GM11168 (cell line): Measurements from ENCODE around the gene LAMA4.

Source experiments
- in situ Hi-C: fragments of 300-500 bp; cut with MboI; formaldehyde crosslinking; loops from one replicate; pipeline ENCODE4 v1.12.0; 2022; ENCODE audit warnings: low sequenced_read_pairs; ENCODE audit not compliant: unreplicated experiment

The LAMA4 gene

DNA sequence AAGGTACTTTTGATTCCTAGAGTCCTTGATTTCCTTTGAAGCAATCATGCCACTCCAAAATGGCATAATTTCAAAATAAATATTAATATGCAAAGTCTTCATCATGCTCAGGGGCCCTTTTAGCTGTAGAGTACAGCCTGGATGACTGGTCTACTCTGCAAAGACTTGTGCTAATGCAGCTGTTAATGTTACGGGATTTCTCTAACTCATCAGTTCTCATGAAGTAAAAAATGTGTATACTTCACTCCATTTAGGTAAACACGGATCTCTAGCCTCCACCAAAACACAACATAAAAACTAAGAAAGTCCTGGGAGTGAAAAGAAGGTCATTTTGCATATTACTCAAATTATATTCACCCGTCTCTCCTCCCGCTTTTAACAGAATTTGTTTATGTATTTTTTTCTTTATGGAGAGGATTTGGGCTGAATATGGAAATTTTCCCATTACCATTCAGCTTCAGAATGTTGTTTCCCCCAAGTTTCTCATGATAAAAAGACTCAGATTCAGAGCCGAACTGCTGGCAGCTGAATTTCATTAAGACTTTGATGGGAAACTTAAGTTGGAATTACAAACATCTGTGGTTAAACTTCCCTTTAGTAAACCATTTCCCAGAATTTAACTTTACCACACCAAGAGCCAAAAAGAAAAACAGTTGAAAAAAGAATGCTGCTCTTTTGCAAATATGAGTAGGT is 8.7 kb downstream of the LAMA4 start:
- in situ Hi-C loops: no loop called here

DNA sequence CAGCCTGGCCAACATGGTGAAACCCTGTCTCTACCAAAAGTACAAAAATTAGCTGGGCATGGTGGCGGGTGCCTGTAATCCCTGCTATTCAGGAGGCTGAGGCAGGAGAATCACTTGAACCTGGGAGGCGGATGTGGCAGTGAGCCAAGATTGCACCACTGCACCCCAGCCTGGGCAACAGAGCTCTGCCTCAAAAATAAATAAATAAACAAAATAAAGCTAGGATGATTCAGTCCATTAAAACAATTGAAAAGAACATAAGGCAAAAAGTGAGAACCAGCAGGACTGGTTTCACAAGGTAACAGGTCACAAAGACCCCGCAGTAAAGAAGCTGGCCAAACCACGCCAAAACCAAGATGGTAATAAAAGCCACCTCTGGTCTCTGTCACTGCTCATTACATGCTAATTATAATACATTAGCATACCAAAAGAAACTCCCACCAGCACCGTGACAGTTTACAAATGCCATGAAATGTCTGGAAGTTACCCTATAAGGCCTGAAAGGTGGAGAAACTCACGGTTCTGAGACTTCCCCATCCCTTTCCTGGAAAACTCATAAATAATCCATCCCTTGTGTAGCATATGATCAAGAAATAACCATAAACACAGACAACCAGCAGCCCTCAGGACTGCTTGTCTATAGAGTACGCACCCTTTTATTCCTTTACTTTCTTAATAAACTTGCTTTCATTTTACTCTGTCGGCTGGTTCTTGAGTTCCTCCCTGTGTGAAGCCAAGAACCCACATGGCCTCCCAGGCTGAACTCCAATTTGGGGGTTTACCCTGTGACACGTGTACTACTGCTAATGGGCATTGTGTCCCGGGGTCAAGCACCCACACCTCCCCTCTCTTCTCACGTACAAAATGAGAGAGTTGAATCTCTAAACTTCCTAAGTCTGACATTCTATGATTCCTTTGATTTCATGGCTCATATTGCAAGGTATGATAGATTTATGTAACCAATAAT is 10.2 kb downstream of the LAMA4 start:
- in situ Hi-C loops: no loop called here

DNA sequence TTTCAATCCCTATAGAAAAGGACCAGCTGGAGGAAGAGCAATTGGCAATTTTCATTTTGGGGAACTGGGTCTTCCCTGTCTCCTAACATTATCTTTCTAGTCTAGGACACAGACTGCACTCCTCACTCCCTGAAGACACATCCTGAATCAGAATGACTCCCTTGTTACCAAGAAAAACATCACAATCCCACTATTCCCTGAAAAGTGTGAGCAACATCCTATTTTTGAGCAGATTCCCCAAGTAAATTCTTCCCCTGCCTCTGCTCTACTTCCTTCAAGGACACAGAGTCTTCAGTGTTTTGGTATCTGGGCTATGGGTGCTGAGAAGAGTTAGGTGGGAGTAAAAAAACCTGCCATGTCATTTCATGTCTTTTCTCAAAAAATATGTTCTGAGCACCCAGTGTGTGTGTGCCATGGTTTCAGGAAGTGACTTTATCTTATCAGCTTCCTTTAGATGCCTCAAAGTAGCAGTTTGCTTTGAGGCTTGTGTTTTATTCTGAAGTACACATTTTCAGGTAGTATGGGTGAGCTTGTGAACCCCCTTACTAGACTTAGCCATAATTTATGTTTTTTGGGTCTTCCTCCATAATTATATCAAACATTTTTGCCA is 12.4 kb downstream of the LAMA4 start:
- in situ Hi-C loops: no loop called here

DNA sequence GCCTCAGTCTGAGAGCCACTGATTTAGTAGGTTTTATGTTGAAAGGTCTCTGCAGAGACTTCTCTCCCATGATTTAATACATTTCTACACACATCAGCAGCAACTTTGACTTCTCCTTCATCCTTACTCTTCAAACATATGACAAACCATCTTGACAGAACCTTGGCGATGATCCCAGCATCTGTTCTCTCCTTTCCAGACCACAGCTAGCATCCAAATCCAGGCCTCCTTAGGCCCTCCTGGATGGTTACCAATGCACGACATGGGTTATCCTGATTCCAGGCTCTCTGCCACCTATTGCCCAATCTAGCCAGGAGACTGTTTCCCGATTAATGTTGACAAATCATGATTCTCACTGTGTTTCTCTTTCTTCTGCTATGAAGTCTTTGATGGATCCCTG is 16.8 kb downstream of the LAMA4 start:
- in situ Hi-C loops: no loop called here

DNA sequence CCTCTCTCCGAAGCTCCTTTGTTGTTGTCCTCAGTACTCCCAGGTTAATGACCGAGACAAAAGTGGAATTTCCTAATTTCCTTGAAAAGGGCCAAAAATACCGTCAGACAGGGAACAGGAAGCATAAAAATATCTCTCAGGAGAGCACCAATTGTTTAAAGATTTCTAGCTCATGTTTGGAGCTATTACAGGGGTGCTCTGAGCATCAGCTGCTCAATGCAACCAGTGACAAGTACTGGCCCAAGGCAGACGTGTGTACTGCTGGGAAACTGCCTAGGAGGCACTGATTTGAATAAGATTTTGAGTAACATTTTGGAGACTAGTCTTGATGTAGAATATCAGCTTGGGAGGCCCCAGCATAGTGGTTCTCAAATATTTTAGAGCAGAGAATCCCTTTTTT is 17.3 kb downstream of the LAMA4 start:
- in situ Hi-C loops: no loop called here

DNA sequence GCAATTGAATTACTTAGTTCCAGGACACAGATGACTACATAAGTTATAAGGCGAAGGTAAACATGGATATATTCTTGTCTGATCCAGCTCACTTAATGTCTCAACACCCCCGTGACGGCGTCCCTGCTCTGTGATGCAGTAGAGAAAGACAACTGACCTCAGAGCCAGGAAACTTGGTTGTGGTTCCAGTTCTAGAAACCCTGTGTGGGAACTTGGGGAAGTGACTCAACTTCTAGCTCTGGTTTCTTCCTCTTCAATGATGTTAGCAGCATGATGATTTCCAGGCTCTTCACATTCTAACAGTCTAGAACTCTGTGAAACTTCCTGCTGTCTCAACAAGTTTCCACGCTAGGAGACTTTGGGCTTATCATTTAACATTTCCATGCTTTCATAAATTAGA is 18.4 kb downstream of the LAMA4 start:
- in situ Hi-C loops: no loop called here

DNA sequence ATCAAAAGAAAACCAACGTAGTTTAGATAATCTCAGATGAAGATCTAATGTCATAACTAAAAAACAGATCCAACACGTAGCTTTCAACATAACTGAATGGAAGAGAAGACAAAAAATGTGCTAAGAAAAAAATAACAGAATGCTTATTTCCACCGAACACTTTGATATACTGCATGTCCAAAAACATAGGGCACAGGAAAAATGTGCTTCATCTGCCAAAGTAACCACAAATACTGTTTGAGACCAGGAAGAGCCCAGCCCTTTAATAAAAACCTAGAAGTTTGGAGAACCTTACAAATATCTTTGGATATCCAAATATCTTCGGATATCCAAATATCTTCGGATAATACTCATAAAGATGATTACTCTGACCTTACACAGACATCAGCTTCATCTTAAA is 19.8 kb downstream of the LAMA4 start:
- in situ Hi-C loops: no loop called here

DNA sequence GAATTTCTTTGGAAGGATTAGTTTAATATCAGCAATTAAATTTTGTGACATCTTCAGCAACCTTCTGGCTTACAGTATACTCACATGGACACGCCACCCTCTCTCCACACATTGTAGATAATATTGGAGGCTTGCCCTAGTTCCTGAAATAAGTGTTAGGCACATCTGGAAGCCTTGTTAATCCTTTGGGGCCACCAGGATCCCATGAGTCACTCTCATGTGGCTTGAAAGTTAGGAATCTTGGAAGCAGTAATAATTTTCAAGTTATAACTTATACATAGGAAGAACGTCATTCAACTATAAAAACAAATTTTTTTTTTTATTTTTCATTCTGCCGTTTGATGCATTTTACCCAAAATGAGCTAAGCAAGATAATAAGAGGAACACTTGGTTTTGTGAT is 20.5 kb downstream of the LAMA4 start:
- in situ Hi-C loops: no loop called here

DNA sequence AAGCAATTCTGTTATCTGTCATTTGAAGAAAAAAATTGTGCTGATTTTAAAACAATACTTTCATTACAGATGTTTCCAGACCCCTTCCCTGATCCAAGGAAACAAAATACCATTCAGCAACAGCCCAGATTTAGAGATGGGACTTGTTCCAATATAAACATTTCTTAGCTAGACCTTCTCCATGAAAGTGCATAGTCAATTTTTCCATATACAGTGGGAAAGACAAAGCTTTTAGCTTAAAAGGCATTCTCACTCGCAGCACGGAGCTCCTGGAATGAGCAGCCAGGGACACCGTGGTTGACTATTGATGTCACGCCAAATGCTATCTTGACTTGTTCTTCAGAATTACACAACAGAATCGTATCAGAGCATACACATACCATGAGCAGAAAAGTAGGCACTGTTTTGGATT is 21.5 kb downstream of the LAMA4 start:
- in situ Hi-C loops: no loop called here

DNA sequence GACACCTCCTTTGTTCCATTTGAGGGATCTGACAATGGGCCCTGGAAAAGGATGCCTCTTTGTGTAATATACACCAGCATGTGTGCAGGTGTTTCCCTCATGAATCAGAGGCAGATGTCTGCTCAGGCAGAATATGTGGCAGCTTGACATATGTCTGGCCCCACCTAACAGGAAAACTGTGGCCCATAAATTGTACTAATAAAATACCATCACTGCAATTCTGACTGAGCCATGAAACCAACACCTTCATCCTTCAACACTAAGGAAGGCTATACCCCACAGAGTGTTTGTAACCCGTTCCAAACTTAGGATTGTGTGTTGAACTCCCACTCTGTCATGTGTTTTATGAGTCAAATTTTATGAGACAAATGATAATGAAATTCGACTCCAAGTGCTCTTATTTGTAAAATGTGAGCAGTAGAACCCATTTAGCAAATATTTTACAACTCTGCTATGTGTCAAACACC is 22.7 kb downstream of the LAMA4 start:
- in situ Hi-C loops: no loop called here

DNA sequence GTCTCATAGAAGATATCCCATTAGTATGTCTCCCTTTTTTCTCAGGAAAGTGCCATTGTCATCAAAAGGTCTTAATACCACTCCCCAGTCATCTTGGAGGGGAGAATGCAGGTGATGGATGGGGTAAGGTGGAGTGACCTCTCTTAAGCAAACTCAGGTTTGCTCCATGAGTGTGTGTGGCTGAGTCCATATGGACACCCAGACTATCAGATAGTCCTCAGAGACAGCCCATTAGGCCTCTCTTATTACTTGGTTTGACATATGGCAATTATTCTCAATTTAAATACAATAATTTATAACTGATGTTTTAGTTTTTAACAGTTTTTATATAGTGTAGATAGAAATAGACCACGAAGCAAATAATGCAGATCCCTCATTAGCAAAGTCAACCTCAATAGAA is 23.2 kb downstream of the LAMA4 start:
- in situ Hi-C loops: no loop called here

DNA sequence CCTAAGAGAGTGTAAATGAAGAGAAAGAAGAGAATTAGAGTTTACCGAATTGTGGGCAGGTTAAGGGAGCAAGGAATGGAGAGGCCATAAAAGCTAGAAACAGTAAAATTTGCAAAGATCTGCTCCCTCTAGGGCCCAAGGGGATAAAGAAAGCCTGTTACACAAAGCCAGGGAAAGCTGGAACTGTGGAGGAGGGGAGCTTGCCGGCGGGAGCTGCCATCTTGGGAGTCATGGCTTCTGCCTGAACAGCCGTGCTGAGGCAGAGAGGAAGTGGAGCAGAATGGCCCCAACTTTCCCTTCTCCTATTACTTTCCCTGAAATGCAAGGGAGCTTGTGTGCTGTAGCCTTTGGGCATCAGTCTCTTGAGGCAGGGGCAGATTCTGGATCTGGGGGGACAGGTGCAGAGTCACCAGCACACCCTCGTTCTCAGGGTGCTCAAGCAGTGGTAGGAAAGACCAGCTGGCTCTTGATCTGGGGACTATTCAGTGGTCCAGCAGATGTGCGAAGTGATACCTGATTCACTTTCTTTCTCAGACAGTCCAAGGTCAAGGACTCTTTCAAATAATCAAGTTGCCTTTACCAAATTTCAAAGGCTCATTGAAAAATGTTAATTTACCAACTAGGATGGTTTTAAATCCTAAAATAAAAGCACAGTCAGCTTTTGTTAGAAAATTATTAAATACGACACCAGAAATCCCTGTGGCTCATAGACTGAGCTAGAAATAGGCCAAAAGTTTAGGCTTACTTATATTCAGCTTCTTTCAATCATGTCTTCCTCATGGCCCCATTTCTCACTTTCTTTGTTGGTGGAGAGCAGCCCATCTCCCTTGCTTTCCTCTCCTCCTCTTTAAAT is 25.7 kb downstream of the LAMA4 start:
- in situ Hi-C loops: no loop called here

DNA sequence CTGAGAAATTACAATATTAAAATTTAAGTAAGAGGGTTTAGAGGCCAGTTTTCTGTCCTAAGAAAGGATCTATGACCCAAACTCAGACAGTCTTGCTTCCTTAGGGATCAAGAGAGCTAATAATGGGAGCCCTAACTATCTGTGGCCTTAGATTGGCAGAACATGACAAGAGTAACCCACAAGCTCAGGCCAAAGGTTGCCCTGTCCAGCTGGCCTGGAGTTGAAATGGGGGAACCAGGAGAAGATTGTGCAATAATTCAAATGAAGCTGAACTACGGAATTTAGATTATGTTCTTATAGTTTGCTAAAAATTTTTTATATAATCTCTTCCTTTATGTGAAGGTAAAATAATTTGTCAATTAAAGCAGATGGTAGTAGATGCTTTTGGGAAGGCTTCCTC is 26.4 kb downstream of the LAMA4 start:
- in situ Hi-C loops: no loop called here

DNA sequence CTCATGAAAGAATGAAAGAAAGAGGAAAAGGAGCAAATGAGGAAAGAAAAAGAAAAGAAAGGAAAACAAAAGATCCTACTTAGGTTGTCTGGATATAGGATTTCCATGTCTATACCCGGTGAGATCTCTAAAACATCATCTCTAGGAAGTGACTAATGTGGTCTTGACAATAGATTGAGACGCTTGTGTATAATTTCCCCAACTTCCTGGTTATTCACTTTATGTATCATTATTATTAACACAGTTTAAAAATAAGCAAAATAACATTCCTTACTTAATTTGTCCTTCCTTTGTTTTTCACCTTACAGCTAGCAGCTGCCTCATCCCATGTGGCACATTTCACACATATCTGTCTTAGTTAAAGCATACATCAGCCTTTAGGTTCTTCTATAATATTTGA is 27.0 kb downstream of the LAMA4 start:
- in situ Hi-C loops: no loop called here

DNA sequence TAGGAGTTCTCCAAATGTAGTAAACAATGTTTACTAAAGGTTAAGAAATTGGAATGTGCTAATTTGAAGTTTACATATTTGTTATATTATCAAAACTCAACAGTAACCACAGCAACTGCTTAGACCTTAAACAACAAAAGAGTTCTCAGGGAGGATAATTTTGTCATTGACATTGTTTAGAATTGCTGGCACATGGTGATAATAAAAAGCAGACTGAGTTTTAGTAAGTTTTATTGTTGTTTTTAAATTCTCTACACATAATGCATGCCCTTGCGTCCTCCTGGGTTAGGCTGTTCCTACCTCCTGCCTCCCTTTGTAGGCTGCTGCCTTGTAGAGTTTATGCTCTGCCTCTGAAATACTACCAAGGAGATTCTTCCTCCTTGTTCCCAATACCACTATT is 28.7 kb downstream of the LAMA4 start:
- in situ Hi-C loops: no loop called here

DNA sequence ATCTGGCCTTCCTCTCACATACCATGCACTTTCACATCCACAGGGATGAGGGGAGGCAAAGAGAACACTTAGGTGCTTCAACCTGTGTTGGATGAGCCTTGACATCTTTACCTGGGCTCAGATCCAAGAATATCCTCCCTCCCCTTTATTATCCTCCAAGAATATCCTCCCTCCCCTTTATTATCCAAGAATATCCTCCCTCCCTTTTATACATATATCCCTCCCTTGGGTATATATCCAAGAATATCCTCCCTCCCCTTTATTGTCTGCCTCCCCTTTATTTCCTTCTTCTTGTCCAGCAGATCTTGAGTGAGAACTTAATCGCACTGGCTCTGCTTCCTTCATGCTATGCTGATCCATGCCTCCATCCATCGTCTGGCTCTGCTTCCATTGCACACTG is 30.3 kb downstream of the LAMA4 start:
- in situ Hi-C loops: no loop called here

DNA sequence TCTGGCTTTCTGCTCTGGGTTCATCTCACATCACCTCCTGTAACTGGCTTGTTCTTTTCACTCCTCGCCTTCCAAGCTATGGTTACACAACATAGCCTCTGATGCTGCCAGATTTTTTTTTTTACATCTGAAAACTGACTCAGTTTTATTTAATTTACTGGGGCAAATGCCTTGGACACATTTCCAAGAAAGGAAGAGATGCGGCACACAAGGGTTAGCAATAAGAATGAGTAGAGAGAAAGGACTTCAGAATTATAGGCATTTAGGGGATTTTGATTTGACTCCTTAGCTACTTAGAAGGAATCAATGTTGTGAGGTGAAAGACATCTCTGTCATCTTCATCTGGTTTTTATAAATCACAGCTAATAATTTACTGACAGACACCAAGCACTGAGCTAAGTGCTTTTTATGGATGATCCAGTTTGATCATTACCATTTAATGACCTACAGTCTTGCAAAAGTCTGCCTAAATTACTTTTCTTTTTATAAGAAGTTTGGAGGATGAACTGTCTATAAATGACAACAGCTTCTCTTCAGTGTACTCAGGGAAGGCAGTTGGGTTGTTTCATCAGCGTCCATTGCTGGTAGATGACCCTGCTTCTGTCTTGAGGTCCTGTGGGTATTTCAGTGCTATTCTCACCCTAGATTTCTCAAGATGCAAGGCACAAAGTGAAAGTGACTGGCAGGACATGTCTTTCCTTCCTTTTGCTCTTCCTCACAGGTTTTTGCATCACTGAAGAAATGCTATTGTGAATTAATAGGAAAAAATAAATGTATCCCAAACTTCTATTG is 31.1 kb downstream of the LAMA4 start:
- in situ Hi-C loops: no loop called here

DNA sequence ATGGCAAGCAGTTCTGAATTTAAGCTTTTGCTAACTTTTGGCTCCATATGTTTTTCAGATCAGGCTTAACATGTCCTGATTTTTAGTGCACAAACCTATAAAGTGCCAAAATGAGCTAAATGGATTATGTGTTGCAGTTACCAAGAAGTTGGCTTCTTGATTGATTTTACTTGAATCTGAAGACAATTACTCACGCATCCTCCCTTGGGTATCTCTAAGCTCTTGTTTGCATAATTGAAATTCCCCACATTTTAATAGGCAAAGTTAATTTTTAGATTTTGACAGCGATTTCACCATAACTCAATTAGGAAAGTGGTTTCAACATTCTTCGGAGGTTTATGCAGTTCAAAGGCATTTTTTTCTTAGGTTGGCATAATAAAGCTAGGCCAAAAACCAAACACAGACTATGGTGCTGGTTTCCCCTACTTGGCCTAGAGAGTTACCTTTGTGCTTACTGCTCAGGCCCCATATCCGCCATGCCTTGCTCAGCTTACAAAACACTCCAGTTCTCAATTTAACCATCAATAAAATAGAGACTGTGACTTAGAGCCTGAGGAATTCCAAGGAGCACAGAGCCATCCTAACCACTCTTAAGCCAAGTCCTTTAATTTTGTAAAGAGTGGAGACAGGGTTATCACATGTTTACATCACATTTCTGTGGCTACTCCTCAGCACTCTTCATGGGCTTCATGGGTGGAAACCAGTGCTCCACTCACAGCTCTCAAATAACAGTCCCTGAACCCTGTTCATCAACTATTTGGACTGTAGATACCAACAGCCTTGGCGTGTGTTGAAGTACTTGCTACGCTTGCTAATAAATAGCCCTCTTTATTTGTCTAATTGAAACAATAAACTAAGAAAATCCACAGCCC is 32.1 kb downstream of the LAMA4 start:
- in situ Hi-C loops: no loop called here

DNA sequence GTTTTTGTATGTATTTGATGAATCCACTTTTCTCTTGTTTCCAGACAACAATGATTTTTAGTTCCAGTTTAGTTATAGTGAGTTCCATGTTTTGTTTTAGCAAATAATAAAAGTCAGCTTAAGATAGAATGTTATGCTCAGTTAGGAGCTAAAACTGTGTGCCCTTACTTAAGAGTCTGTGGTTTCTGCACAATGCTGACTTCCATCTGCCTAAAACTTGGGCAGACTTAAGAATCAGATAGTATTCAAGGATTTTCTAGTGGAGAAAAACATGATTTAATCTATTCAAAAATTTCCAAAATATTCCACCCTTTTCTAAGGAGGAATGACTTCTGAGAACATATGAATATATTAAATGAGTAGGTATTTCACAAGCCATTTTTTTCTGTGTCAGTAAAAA is 32.8 kb downstream of the LAMA4 start:
- in situ Hi-C loops: no loop called here
